ENCODE data around the gene GHSR.

Gene GHSR, protein sequence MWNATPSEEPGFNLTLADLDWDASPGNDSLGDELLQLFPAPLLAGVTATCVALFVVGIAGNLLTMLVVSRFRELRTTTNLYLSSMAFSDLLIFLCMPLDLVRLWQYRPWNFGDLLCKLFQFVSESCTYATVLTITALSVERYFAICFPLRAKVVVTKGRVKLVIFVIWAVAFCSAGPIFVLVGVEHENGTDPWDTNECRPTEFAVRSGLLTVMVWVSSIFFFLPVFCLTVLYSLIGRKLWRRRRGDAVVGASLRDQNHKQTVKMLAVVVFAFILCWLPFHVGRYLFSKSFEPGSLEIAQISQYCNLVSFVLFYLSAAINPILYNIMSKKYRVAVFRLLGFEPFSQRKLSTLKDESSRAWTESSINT

DNA sequence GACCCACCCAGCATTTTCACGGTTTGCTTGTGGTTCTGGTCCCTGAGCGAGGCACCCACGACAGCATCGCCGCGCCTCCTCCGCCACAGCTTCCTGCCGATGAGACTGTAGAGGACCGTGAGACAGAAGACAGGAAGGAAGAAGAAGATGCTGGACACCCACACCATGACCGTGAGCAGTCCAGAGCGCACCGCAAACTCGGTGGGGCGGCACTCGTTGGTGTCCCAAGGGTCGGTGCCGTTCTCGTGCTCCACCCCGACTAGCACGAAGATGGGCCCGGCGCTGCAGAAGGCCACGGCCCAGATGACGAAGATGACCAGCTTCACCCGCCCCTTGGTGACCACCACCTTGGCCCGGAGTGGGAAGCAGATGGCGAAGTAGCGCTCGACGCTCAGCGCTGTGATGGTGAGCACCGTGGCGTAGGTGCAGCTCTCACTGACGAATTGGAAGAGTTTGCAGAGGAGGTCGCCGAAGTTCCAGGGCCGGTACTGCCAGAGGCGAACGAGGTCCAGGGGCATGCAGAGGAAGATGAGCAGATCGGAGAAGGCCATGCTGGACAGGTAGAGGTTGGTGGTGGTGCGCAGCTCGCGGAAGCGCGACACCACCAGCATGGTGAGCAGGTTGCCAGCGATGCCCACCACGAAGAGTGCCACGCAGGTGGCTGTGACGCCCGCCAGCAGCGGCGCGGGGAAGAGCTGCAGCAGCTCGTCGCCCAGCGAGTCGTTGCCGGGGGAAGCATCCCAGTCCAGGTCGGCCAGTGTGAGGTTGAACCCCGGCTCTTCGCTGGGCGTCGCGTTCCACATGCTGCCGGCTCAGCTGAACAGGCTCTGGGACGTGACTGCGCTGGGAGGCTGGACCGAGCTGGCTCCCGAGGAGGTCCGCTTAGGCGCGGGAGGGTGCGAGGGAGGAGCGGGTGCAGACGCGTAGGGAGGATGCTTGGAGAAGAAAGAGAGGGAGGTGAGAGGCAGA, at the start of gene GHSR:
Gene GHSR, minus strand, starts transcription at position 846 of the 969 bp plus-strand sequence. Its CDS starts 43 bp downstream, at position 803.
- no peak for DNase-seq

DNA sequence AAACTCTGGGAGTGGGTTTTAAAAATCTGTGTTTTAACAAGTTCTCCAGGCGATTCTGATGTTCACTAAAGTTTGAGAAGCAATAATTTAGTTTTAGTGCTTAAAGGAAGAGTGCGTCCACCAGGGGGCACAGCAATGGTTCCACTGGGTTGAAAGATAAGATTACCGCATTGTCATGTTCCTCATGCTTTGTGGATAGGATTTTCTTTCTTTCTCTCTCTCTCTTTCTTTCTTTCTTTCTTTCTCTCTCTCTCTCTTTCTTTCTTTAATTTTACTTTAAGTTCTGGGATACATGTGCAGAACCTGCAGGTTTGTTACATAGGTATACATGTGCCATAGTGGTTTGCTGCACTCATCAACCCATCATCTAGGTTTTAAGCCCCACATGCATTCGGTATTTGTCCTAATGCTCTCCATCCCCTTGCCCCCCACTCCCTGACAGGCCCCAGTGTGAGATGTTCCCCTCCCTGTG, 42.0 kb upstream of the GHSR start:
- peak; percentile 52 to 95 for DNase-seq

DNA sequence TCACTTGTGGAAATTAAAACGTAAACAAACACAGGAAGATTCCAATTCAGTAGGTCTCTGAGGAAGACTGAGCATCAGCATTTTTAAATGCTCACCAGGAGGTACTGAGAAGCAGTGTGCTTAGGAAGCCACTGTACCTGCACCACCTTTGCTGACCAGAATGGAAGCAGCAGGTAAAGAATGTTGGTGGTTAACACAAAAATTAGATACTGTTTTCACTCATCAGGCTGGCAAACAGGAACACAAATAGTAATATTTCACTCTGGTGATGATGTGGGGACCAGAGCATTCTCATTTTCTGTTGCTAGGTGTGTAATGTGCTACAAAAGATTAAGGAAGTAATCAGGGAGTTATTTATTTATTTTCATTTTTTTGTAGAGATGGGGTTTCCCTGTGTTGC, 29.9 kb upstream of the GHSR start:
- DNase-seq: no peak

DNA sequence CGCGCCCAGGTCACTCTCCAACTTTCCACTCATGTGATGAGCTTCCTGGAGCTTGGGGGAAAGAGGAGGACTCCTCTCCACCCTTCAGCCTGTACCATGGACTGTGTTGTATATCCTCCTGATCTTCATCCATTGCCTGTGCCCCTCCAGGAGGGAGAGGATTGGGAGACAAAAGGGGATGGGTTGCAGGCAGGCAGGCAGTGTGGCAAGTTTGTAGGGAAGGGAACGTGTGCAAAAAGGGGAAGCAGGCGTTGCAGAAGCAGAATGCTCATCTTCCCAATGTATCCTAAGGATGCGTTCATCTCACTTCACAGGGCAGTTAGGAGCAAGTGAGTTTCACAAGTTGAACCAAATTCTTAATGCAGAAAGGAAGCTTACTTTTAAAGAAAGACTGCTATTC, 28.1 kb upstream of the GHSR start:
- DNase-seq: peak; percentile 48

DNA sequence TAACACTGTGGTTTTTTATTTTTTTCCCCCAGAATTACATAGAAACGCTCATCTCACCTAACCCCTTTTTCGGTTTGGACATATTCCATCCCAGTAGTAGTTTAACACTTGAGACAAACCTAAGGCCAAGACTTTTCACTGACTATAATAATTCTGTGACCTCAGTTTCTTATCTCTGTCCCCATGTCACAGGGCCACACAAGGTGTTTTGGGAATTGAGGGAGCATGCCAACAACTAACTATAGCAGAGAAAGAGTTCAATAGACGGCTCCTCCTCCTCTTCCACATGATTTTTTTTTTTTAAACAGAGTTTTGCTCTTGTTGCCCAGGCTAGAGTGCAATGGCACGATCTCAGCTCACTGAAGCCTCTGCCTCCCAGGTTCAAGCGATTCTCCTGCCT, 27.4 kb upstream of the GHSR start:
- DNase-seq: no peak

DNA sequence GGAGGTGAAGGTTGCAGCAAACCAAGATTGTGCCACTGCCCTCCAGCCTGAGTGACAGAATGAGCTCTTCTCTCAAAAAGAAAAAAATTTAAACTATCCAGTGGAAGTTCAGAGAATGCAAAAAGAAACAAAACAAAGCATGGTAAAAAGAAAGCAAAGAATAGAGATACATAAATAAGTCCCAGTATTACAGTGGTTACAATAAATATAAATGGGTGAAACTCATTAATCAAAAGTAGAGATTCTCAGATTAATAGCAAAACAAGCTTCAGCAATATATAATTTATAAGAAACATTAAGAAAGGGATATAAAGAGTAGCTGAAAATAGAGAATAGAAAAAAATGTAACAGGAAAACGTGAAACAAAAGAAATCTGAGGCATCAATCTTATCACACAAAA, 23.6 kb upstream of the GHSR start:
- no peak for DNase-seq

DNA sequence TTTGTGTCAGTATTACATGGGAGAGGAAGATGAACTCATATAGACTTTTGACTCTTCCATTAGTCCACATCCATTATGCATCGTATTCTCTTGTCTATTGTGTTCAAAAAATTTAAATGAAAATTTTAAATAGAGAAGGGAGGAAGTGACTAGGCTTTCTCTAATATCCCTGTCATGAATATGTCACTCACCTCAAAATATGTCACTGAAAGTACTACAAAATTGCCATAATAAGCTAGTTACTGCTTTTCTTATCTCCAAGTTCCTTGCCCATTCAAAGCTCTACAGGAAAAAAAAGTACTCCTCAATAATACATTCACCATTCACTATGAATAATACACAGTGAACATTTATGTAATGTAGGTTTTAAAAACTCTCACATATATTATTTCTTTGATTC, 22.3 kb upstream of the GHSR start:
- DNase-seq: no peak

DNA sequence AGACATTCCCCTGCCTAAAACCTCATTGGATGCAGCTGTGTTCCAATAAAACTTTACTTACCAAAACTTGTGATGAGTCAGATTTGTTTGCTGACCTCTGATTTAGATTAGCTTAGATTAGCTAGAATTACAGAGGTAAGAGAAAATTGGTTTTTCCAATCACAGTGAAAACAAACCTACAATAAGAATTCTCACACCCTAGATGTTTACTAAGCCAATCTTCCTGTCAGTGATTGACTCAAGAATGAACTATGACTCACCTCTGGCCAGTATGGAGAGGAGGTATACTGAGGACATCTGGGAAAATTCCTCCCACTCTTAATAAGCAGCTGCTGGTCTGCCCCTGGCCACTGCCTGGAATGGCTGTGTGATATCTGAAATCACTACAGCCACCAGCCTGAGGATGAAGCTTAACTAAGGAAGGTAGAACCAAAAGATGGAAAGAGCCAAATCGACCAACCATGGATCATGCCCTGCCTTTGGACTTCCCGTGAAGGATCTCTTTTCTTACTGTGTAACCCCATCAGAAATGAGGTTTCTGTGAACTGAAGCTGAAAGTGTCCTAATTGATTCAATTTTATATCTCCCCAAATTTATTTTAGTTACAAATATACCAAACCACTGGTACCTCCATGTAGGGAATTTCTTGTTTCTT, 19.0 kb upstream of the GHSR start:
- DNase-seq: peak in 1 of 2 donors; percentile 24

DNA sequence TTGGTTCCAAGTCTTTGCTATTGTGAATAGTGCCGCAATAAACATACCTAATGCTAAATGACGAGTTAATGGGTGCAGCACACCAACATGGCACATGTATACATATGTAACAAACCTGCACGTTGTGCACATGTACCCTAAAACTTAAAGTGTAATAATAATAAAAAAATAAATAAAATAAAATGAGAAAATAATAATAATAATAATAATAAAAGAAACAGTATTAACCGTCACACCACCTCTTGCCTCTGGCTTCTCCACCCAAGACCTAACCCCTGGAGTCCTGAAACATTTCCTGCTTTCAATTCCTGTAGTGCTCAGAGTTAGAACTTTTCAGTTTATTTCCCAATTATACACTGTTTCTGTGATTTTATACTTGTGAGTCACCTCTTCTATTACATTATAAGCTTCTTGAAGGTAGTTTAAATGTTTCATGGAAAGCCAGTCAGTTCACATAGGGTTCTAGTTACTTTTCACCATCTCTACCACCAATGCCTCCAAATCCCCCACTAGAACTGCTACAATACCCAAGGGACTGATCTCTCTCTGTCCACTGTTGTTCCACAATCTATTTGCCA, 18.4 kb upstream of the GHSR start:
- no peak for DNase-seq

DNA sequence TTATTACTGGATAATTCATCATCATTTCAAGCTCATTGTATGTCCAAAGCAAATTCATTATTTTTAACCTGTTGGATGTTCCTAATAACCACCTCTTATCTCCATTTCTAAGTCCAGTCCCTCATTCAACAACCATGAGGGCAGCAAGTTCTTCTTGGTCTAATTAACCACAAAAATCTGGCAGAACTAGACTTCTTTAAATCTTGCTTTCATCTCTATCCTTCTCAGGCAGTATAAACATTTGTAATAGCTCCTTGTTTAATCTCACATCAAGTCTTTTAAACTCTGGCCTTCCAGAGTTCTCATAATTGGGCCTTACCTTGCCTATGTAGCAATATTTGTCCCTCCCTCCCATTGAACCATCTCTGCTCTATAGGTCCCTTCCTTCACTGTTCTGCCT, 17.0 kb upstream of the GHSR start:
- no peak for DNase-seq

DNA sequence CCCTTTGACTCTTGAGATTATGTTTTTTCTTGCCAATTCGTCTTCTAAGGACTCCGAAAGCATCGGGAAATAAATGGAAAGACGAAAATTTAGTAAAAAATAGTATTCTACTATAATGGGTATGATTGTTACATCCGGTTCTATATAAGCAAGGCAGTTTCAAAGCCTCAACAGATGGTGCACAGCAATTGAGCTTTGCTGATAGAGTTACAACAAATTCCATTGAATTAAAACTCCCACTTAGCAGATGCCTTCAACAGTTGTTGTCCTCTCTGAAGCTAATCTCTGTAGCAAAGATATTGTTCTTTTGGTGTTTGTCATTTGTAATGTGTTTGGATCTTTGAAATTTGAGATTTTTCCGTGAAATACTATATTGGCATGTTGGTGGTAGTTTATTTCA, 16.1 kb upstream of the GHSR start:
- DNase-seq: no peak

DNA sequence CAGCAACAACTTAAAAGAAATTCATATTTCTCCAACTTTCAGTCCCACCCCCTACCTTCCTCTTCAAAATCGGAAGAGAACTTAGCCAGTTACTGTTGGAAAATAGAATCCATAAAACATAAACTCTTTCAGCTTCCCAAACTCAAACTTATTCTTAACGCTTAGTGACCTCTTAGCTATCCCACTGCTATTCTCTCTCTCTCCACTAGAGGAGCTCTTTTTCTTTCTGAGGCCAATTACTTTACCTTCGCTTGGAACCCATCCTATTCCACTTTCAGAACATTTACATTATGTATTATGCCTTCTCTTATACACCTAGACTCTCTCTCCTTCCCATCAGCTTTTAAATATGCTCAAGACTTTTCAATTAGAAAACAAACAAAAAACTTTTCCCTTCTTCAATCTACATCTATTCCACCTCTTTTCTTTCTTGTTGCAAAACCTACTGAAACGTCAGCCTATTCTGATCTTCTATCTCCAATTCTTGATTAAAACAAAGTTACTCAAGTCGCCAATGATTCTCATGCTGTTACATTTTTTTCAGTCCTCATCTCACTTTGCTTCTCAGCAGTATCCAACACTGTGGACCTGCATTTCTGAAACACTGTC, 13.4 kb upstream of the GHSR start:
- DNase-seq: peak; percentile 8 to 70

DNA sequence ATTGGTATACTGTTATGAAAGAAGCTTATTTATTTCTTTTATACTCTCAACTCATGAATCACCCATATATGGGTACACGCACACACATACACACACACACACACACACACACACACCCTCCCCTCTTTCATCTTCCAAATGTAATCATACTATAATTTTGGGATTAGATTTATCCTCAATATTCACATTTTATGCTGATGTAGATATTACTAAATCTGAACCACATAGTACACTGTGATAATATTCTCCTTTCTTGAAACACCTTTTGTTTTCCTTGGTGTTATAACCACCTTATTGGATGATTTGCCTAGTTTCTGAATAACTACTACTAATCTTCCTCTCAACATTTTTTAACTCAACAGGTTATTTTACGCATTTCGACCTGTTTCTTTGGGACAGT, 8.1 kb upstream of the GHSR start:
- no peak for DNase-seq

DNA sequence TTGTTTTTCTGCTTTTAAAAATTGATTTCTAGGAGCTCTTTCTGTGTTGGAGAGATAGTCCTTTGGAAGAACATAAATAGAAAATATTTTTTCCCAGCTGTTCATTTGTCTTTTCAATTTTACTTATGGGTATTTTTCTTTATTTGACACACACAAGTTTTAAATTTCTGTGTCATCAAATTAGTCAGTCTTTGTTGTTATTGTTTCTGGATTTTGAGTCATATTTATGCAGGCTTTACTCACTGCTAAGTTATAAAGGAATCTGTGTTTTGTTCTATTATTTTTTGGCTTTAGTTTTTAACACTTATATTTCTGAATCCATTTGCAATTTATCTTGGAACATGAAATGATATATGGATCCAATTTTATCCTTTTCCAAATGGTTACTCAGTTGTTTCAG, 5.9 kb upstream of the GHSR start:
- no peak for DNase-seq

DNA sequence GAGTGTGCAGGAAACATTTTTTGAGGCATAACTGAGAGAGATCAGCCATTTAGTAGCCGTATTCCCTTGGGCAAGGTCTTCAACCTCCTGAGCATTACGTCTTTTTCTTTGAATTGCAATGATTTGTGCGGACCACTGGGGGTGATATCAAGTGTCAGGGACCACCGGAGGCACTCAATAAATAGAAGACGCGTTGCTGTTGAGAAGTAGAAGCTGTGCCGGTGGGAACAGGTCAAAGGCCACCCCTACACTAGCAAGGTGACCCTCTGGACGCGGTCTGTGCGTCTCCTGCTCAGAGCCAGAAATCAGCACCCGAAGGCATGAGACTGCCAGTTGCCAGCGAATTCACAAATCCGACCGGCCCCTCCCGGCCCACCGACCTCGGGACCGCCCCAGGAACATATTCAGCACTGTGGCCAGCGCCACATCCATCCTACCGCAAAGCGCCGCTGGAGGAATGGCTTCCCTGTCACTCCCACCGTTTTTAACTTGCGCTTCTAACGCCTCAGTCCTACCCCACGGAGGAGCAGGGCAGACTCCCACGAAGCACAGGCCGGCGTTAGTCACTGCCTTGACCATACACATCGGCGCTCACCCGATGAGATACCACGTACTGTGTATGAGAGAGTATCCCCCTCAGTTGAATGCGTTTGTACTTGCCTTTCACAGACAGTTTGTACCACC, 1.4 kb upstream of the GHSR start:
- peak in 1 of 2 donors; percentile 7 for DNase-seq

DNA sequence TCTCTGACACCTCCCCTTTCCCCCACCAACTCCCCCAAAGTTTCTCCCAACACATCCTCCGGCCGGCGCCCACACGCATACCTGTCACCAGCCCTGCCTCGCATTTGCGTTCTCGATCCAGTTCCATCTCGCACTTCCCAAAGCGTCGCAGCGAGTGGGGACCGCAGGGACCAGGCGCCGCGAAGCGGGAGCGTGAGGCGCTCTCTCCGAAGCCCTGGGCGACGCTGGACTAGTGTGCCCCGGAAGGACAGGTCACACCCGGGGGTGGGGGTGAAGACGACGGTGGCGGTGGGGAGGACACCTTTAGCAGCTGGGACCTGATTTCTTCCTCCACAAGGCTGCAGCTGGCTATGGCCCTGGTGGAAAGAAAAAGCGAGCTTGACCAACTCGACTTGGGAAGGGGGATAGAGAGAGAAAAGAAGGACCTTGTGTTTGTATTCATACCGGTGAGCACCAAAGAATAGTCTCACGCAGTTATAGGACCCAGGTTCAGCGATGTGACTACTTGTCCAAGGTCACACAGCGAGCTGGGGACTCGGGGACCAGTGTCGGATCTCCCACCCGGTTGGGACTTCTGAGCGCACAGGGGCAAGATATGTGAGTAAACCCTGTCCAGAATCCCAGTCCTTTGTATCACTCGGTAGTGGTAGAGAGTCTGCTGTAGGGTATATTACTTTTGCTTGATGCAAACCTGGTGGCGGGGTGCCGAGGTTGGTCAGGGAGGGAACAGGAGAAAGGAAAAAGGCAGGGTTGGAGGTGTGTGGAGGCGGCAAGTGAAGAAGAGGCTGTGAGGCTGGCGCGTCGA, 607 bp upstream of the GHSR start:
- DNase-seq: no peak

DNA sequence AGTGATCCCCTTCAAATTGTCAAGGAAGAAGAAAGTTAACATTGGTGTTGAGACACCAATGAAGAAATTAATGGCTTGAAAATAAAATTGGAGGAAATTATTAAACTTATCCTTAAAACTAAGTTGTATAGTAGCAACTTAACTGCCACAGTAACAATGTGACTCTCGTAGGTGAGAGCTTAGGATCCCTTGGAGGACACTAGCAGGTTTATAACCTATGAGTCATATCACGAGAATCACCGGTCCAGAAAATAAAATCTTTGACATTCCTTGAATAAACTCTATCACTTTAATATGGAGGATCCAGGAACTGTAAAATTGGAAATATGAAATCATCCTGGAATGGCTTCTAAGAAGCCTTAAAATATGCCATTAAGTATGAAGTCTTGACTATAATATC, 2.1 kb downstream of the GHSR start:
- DNase-seq: no peak

DNA sequence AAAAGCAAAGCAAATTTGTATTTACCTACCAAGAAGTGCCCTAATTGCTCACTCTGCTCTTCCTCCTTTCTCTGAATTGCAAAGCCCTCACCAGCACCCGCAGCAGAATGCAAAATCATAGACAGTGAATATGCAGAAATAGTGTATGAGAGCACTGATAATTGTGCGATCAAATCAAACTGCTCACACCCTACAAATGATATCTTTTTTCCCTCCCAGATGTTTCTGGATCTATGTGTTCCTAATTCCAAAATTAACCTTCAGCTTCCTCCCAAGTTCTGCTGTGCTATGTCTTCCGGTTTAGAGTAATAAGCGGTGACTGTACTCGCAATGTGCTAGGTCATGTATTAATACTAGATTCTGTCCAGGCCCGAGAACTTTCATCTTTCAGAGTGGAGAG, 3.4 kb downstream of the GHSR start:
- DNase-seq: no peak

DNA sequence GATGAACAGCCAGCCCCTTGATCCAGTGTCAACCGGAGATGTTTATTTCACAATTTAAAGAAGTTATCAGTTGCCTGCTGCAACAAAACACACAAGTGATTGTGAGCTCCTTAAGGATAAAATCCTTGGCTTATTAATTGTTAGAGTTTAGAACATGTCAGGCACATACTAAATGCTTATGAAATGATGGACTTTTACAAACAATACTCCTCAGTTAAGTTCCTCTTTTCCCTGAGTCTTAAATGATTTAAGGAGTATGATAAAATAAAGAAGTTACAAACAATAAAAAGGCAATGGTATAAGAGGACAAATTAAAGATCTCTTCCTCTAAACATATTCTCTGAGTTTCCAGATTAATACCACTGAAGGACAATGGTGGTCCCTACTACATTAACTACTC, 5.7 kb downstream of the GHSR start:
- DNase-seq: peak; percentile 44 to 58

DNA sequence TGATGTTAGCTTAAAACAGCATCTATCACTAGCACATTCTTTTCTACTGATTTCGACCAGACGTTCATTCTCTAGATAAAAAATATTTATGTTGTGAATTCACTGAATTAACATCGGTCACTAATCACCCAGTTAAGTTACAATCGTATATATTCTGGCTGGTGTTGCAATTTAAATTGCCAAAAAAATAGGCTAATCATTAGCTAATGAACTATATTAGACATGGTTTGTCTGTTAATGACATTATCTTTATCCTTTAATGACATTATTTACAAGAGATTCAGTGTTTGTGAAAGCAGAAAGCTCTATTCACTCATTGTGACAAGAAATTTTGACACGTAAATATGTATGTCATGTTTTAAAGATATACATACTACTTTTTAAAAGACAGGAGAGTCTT, 6.7 kb downstream of the GHSR start:
- DNase-seq: no peak

DNA sequence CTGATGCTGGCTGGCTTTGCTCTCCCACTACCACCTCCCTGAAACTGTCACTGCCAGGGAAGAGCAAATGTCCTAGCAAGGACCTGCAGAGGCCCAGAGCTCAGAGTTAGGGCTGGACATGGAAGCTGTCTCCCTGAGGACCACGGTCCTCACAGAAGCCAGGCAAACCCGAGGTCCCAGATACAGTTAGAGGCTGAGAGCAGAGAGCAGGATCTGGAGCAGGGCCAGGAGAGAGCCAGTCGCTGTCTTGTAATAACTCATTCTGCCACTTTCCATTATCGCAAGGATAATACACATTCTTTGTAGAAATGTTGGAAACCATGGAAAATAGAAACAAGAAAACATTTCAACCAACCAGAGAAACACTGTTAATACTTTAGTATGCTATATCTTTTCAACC, 10.1 kb downstream of the GHSR start:
- DNase-seq: no peak

Measured in inflammatory macrophage treated with lipopolysaccharide for 1 hour (primary cell).